Measurements from ENCODE around the gene HK3. TPM values are rescaled to one million over a fixed set of nuclear protein-coding genes. Genes with fewer than 3 reads are reported as not detected.

HK3 gene
- total RNA-seq, 1 donor from 2014 or later: not detected

- no peak for TF ChIP-seq CTCF (IDR thresholded peaks at IDR 0.05; ENCODE audit: partially characterized antibody, unreplicated experiment)
- no peaks in the 10 kb centered on the region for H3K36me3 Mint-ChIP-seq (ENCODE audit: unreplicated experiment)
- H3K4me3 Mint-ChIP-seq (ENCODE audit: unreplicated experiment): no peak overlapping the region
- H3K4me1 Mint-ChIP-seq (ENCODE audit: low read depth, unreplicated experiment): no peaks in the 10 kb centered on the region
- H3K27ac Mint-ChIP-seq (ENCODE audit: unreplicated experiment): no peak overlapping the region
- DNase-seq: no peak
- H3K9me3 Mint-ChIP-seq (ENCODE audit: unreplicated experiment): no peaks in the 10 kb centered on the region
- no peaks in the 10 kb centered on the region for H3K27me3 Mint-ChIP-seq (ENCODE audit: unreplicated experiment)
Measured at GRCh38 chr5:176929654-176930053, 30.5 kb upstream of the HK3 start.

DNA sequence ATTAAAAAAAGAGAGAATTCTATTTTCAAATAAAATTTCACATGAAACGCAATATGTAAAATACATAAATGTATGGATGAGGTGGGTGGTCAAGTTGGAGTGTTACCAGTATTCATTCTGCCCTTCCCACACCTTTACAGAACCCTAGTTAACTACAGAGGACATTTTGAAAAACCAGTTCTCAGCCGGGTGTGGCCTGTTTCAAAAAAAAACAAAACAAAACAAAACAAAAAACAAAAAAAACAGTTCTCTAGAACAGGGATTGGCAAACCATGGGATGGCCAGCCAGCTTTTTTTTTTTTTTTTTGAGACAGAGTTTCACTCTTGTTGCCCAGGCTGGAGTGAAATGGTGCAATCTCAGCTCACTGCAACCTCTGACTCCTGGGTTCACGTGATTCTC, 28.4 kb upstream of the HK3 start:
- Mint-ChIP-seq H3K4me3 (ENCODE audit: unreplicated experiment) (no peak overlapping the region), H3K27me3 (ENCODE audit: unreplicated experiment) (no peaks in the 10 kb centered on the region), H3K27ac (ENCODE audit: unreplicated experiment) (no peak overlapping the region), H3K9me3 (ENCODE audit: unreplicated experiment) (no peaks in the 10 kb centered on the region), H3K36me3 (ENCODE audit: unreplicated experiment) (no peaks in the 10 kb centered on the region), H3K4me1 (ENCODE audit: low read depth, unreplicated experiment) (no peaks in the 10 kb centered on the region)
- TF ChIP-seq CTCF (IDR thresholded peaks at IDR 0.05; ENCODE audit: partially characterized antibody, unreplicated experiment): no peak
- no peak for DNase-seq

DNA sequence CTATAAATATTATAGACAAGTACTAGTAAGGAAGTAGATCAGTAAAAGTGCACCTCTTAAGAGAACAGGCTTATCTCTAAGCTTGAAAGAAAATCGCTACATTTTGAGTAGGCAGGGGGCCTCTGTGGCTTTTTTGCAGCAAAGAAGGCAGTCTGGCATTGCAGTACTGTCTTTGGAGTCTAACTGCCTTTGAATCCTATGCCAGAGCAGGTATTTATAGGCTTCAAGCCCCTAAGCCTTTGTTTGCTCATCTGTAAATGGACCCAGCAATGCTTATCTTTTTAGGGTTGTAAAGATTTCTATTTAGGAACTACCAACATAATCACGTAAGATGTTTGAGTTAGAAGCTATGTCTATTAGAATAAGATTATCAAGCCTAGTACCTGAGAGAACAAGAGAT, 23.7 kb upstream of the HK3 start:
- Mint-ChIP-seq H3K27ac (ENCODE audit: unreplicated experiment) (no peak overlapping the region), H3K36me3 (ENCODE audit: unreplicated experiment) (no peaks in the 10 kb centered on the region), H3K9me3 (ENCODE audit: unreplicated experiment) (no peaks in the 10 kb centered on the region), H3K27me3 (ENCODE audit: unreplicated experiment) (no peaks in the 10 kb centered on the region), H3K4me1 (ENCODE audit: low read depth, unreplicated experiment) (no peaks in the 10 kb centered on the region), H3K4me3 (ENCODE audit: unreplicated experiment) (no peak overlapping the region)
- TF ChIP-seq CTCF (IDR thresholded peaks at IDR 0.05; ENCODE audit: partially characterized antibody, unreplicated experiment): no peak
- DNase-seq: no peak

- H3K4me3 Mint-ChIP-seq (ENCODE audit: unreplicated experiment): no peak overlapping the region
- no peaks in the 10 kb centered on the region for H3K27me3 Mint-ChIP-seq (ENCODE audit: unreplicated experiment)
- DNase-seq: no peak
- no peak overlapping the region for H3K27ac Mint-ChIP-seq (ENCODE audit: unreplicated experiment)
- no peak for TF ChIP-seq CTCF (IDR thresholded peaks at IDR 0.05; ENCODE audit: partially characterized antibody, unreplicated experiment)
- H3K9me3 Mint-ChIP-seq (ENCODE audit: unreplicated experiment): no peaks in the 10 kb centered on the region
- H3K36me3 Mint-ChIP-seq (ENCODE audit: unreplicated experiment): no peaks in the 10 kb centered on the region
- no peaks in the 10 kb centered on the region for H3K4me1 Mint-ChIP-seq (ENCODE audit: low read depth, unreplicated experiment)
Measured at GRCh38 chr5:176921714-176922113, 22.6 kb upstream of the HK3 start.

DNA sequence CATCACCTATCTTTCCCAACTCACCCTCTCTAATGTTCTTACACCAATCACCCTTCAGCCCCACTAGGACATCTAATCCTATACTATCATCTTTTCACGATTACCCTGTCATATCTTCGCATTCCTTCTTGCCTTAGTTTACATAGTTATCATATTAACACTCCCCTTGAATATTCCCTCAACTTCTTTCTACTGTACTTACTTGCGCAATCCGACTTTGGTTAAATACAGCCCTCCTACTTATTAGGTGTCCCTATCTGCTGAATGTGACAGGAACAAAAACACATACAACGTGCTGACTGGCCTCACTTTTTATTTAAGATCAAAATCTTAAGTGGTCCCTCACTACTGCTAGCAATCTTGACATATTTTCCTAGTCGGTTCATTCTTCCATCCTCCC, 19.5 kb upstream of the HK3 start:
- no peaks in the 10 kb centered on the region for H3K27me3 Mint-ChIP-seq (ENCODE audit: unreplicated experiment)
- DNase-seq: no peak
- no peaks in the 10 kb centered on the region for H3K36me3 Mint-ChIP-seq (ENCODE audit: unreplicated experiment)
- H3K4me1 Mint-ChIP-seq (ENCODE audit: low read depth, unreplicated experiment): no peaks in the 10 kb centered on the region
- no peaks in the 10 kb centered on the region for H3K9me3 Mint-ChIP-seq (ENCODE audit: unreplicated experiment)
- no peak for TF ChIP-seq CTCF (IDR thresholded peaks at IDR 0.05; ENCODE audit: partially characterized antibody, unreplicated experiment)
- H3K27ac Mint-ChIP-seq (ENCODE audit: unreplicated experiment): no peak overlapping the region
- no peak overlapping the region for H3K4me3 Mint-ChIP-seq (ENCODE audit: unreplicated experiment)

All from glutamatergic neuron (in vitro differentiated cells).